ENCODE measurements around the gene SLC35F3.

DNA sequence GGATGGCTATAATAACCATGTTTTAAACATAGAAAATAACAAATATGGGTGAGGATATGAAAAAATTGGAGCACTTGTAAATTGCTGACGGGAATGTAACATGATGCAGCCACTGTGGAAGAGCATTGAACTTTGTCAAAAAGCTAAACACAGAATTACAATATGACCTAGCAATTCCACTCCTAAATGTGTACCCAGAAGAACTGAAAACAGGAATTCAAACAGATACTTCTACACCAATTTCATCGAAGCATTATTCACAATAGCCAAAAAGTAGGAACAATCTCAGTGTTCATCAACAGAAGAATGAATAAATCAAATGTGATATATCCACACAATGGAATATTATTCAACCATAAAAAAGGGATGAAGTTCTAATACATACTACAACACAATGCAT, 436.1 kb downstream of the SLC35F3 start:
- TF ChIP-seq YY1 (IDR thresholded peaks at IDR 0.05) (no peak), EGR1 (IDR thresholded peaks at IDR 0.05; ENCODE audit: low read depth in 2 of 2) (no peak), RAD21 (IDR thresholded peaks at IDR 0.05) (no peak)
- TF ChIP-seq, protein P1, sequence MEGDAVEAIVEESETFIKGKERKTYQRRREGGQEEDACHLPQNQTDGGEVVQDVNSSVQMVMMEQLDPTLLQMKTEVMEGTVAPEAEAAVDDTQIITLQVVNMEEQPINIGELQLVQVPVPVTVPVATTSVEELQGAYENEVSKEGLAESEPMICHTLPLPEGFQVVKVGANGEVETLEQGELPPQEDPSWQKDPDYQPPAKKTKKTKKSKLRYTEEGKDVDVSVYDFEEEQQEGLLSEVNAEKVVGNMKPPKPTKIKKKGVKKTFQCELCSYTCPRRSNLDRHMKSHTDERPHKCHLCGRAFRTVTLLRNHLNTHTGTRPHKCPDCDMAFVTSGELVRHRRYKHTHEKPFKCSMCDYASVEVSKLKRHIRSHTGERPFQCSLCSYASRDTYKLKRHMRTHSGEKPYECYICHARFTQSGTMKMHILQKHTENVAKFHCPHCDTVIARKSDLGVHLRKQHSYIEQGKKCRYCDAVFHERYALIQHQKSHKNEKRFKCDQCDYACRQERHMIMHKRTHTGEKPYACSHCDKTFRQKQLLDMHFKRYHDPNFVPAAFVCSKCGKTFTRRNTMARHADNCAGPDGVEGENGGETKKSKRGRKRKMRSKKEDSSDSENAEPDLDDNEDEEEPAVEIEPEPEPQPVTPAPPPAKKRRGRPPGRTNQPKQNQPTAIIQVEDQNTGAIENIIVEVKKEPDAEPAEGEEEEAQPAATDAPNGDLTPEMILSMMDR (IDR thresholded peaks at IDR 0.05; ENCODE audit: low read depth, low read length, missing input control) = no peak
- TF ChIP-seq, protein P2, sequence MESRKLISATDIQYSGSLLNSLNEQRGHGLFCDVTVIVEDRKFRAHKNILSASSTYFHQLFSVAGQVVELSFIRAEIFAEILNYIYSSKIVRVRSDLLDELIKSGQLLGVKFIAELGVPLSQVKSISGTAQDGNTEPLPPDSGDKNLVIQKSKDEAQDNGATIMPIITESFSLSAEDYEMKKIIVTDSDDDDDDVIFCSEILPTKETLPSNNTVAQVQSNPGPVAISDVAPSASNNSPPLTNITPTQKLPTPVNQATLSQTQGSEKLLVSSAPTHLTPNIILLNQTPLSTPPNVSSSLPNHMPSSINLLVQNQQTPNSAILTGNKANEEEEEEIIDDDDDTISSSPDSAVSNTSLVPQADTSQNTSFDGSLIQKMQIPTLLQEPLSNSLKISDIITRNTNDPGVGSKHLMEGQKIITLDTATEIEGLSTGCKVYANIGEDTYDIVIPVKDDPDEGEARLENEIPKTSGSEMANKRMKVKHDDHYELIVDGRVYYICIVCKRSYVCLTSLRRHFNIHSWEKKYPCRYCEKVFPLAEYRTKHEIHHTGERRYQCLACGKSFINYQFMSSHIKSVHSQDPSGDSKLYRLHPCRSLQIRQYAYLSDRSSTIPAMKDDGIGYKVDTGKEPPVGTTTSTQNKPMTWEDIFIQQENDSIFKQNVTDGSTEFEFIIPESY (IDR thresholded peaks at IDR 0.05) = no peak
